Measurements from ENCODE around the gene GNGT2. TPM values are rescaled to one million over a fixed set of nuclear protein-coding genes. Genes with fewer than 3 reads are reported as not detected.
"Not testable (repeated sequence)": the region's sequence is repeated elsewhere in the genome, so short reads cannot be mapped to it uniquely, and the experiment has no call there.

GNGT2 gene
- polyA plus RNA-seq, 4 donors = 1.9 to 3.5 (median 3.0) TPM; not detected in 1

DNA sequence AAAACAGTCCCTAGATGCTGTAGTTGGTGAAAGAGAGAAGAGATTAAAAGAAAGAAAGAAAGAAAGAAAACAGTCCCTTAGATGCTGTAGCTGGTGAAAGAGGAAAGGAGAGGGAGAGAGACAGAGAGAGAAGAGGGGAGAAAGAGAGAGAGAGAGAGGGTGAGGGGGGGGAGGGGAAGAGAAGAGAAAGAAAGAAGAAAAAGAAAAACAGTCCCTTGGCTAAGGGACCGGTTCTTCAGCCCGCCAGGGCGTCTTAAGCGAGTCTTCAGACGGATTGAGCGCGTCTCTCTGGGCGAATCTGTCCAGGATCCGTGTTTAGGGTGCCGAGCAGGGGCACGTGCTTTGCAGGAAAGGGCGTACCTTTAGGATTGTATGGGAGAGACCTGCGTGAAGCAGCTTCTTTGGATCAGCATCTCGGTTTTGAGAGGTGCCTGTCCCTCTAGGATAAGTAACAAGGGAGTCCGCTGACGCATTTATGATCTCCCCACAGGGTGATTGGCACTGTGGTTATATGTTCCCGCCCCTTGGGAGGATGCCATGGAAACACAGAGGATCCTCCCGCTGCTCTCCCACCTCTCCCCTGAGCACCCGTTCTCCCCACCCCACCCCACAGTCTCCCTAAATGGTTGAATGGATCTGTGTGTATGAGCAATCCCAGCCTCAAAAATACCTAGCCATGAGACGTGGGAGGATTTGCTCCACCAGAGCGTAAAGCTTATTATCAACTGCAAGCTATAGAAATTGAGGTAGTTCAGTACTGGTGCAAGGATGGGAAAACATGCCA is 16.7 kb downstream of the GNGT2 start:
- Histone ChIP-seq H3K4me3 (ENCODE audit: low read depth in 1 of 3, low read length in 3 of 3) (peak overlapping the region in 2 of 3 donors; percentile 8 to 96), H3K4me1 (ENCODE audit: control insufficient read depth in 3 of 3, insufficient read depth in 2 of 3, low read depth in 1 of 3, low read length in 2 of 3) (peaks cover 0 to 7% (median 0%) of the 10 kb centered on the region in 3 donors), H3K9me3 (ENCODE audit: control insufficient read depth in 2 of 2, insufficient read depth in 1 of 2, low read depth in 1 of 2, low read length in 1 of 2) (no peaks in the 10 kb centered on the region), H3K27me3 (ENCODE audit: control insufficient read depth in 3 of 3, insufficient read depth in 3 of 3, low read length in 3 of 3) (peaks cover 0 to 3% (median 0%) of the 10 kb centered on the region in 3 donors), H3K27ac (ENCODE audit: low read depth in 1 of 3, low read length in 2 of 3) (peak overlapping the region in 2 of 3 donors; percentile 18 to 97), H3K36me3 (ENCODE audit: control insufficient read depth in 3 of 3, insufficient read depth in 2 of 3, low read depth in 1 of 3, low read length in 3 of 3) (no peaks in the 10 kb centered on the region)
- no peak for FAIRE-seq
- DNase-seq = peak in 1 of 2 donors; percentile 78
- 8 to 11% (median 8%) methylated on average over 21 of the region's 21 CpGs for WGBS, 3 donors

DNA sequence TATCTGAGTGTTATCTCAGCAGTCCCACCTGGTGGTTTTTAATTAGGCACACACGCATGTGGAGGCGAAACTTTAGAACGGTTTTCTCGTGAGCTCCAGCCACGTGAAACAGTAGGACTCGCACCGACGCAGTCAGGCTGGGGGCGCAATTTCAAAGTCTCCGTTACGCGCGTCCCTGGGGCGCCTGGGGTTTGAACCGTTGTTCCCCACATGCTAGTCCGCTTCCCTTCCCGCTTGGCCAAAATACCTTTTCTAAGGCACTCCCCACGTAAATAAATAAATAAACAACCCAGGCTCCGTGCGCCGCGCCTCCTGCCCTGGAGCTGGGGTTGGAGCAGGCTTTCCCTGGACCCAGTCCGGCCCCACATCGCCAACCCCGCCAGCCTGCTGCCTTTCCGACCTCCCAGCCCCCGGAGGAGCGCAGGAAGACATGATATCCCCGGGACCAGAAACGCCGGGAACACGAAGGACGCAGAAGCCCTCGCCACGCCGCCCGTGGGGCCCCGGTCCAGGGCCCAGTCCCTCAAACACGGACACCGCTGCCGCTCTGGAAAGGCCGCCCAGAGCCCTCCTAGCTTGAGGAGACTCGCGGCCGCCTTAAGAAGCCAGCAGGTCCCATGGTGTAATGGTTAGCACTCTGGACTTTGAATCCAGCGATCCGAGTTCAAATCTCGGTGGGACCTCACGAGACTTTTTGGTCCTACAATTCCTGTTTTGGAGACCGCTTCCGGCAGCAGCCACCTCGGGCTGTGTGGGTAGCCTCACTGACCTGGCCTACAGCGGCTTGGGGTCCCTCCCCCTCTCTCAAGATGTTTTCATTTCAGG is 18.2 kb downstream of the GNGT2 start:
- 0 to 1% (median 0%) methylated on average over 50 to 53 of the region's 53 CpGs for WGBS, 3 donors
- peak; percentile 90 to 95 for DNase-seq
- Histone ChIP-seq H3K4me1 (ENCODE audit: control insufficient read depth in 3 of 3, insufficient read depth in 2 of 3, low read depth in 1 of 3, low read length in 2 of 3) (peaks cover 0 to 7% (median 0%) of the 10 kb centered on the region in 3 donors), H3K9me3 (ENCODE audit: control insufficient read depth in 2 of 2, insufficient read depth in 1 of 2, low read depth in 1 of 2, low read length in 1 of 2) (no peaks in the 10 kb centered on the region), H3K4me3 (ENCODE audit: low read depth in 1 of 3, low read length in 3 of 3) (peak overlapping the region; percentile 71 to 96 (median 73)), H3K27me3 (ENCODE audit: control insufficient read depth in 3 of 3, insufficient read depth in 3 of 3, low read length in 3 of 3) (peaks cover 0 to 3% (median 0%) of the 10 kb centered on the region in 3 donors), H3K27ac (ENCODE audit: low read depth in 1 of 3, low read length in 2 of 3) (peak overlapping the region; percentile 92 to 98 (median 97)), H3K36me3 (ENCODE audit: control insufficient read depth in 3 of 3, insufficient read depth in 2 of 3, low read depth in 1 of 3, low read length in 3 of 3) (no peaks in the 10 kb centered on the region)
- FAIRE-seq = no peak

DNA sequence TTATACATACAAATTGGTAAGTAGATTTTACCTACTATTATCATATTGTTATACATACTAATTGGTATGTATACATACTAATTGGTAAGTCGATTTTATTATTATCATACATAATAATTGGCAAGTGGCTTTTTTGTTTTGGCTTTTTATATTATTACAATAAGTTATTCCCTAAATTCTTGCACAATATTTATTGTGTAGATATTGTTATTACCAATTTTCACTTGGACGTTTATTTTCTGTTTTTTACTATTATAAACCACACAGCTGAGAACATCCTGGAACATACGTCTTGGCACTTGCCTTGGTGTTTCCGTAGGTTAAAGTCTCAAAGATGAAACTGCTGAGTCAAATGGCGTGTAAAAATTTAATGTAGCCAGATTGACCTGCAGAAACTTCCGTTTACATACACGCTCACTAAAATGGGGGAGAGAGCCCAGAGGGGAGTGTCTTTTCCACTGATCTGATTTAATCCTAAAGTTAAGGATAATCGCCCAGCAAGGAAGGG is 18.9 kb downstream of the GNGT2 start:
- peaks cover 0 to 3% (median 0%) of the 10 kb centered on the region in 3 donors for H3K27me3 ChIP-seq (ENCODE audit: control insufficient read depth in 3 of 3, insufficient read depth in 3 of 3, low read length in 3 of 3)
- H3K4me3 ChIP-seq (ENCODE audit: low read depth in 1 of 3, low read length in 3 of 3) = peak overlapping the region; percentile 71 to 96 (median 73)
- no peaks in the 10 kb centered on the region for H3K36me3 ChIP-seq (ENCODE audit: control insufficient read depth in 3 of 3, insufficient read depth in 2 of 3, low read depth in 1 of 3, low read length in 3 of 3)
- H3K27ac ChIP-seq (ENCODE audit: low read depth in 1 of 3, low read length in 2 of 3) = peak overlapping the region; percentile 92 to 98 (median 97)
- 0 to 5% (median 2%) methylated on average over 8 of the region's 8 CpGs for WGBS, 3 donors
- no peaks in the 10 kb centered on the region for H3K9me3 ChIP-seq (ENCODE audit: control insufficient read depth in 2 of 2, insufficient read depth in 1 of 2, low read depth in 1 of 2, low read length in 1 of 2)
- no peak for FAIRE-seq
- peaks cover 0 to 7% (median 0%) of the 10 kb centered on the region in 3 donors for H3K4me1 ChIP-seq (ENCODE audit: control insufficient read depth in 3 of 3, insufficient read depth in 2 of 3, low read depth in 1 of 3, low read length in 2 of 3)
- peak in 1 of 2 donors; percentile 81 for DNase-seq

DNA sequence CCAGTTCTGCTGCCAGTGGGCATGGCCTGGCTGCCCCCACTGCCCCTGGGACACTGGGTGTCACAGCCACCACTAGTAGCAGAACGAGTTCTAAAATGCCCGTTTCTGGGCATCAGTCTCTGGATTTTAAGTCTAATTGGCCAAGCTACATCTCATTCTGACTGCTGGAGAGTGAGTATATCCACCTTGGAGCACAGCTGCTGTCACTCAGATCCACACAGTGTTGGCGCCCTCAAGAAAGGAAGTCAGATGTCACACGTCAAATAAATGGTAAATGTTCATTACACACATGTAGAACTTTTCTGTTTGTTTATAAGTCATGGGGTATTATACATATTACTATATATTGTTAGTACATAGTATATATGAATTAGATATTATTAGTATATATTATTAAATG is 19.4 kb downstream of the GNGT2 start:
- Histone ChIP-seq H3K27me3 (ENCODE audit: control insufficient read depth in 3 of 3, insufficient read depth in 3 of 3, low read length in 3 of 3) (peaks cover 0 to 3% (median 0%) of the 10 kb centered on the region in 3 donors), H3K9me3 (ENCODE audit: control insufficient read depth in 2 of 2, insufficient read depth in 1 of 2, low read depth in 1 of 2, low read length in 1 of 2) (peaks cover 0 to under 1% of the 10 kb centered on the region in 2 donors), H3K4me1 (ENCODE audit: control insufficient read depth in 3 of 3, insufficient read depth in 2 of 3, low read depth in 1 of 3, low read length in 2 of 3) (peaks cover 0 to 7% (median 0%) of the 10 kb centered on the region in 3 donors), H3K4me3 (ENCODE audit: low read depth in 1 of 3, low read length in 3 of 3) (no peak overlapping the region), H3K27ac (ENCODE audit: low read depth in 1 of 3, low read length in 2 of 3) (peak overlapping the region in 1 of 3 donors; percentile 58), H3K36me3 (ENCODE audit: control insufficient read depth in 3 of 3, insufficient read depth in 2 of 3, low read depth in 1 of 3, low read length in 3 of 3) (no peaks in the 10 kb centered on the region)
- FAIRE-seq (no peak), DNase-seq (no peak)
- 40 to 60% (median 53%) methylated on average over 4 of the region's 4 CpGs for WGBS, 3 donors

DNA sequence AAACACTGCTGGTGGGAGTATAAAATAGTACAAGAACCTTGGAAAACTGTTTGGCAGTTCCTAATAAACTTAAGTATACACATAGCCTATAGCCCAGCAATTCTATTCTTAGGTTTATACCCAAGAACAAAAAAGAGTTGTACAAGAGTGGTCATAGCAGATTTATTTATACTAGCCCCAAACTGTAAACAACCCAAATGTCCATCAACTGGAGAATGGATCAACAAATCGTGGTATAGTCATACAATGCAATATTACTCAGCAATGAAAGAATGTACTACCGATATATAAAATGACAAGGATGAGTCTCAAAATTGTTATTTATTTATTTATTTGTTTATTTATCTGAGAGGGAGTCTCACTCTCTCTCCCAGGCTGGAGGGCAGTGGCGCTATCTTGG is 23.1 kb downstream of the GNGT2 start:
- no peak overlapping the region for H3K27ac ChIP-seq (ENCODE audit: low read depth in 1 of 3, low read length in 2 of 3)
- peaks cover 1 to 30% of the 10 kb centered on the region in 2 donors for H3K9me3 ChIP-seq (ENCODE audit: control insufficient read depth in 2 of 2, insufficient read depth in 1 of 2, low read depth in 1 of 2, low read length in 1 of 2)
- WGBS, 3 donors = 84 to 97% (median 96%) methylated on average over 3 of the region's 3 CpGs
- no peaks in the 10 kb centered on the region for H3K36me3 ChIP-seq (ENCODE audit: control insufficient read depth in 3 of 3, insufficient read depth in 2 of 3, low read depth in 1 of 3, low read length in 3 of 3)
- DNase-seq (no peak), FAIRE-seq (no peak)
- H3K4me3 ChIP-seq (ENCODE audit: low read depth in 1 of 3, low read length in 3 of 3) = no peak overlapping the region
- H3K4me1 ChIP-seq (ENCODE audit: control insufficient read depth in 3 of 3, insufficient read depth in 2 of 3, low read depth in 1 of 3, low read length in 2 of 3) = no peaks in the 10 kb centered on the region
- H3K27me3 ChIP-seq (ENCODE audit: control insufficient read depth in 3 of 3, insufficient read depth in 3 of 3, low read length in 3 of 3) = no peaks in the 10 kb centered on the region

DNA sequence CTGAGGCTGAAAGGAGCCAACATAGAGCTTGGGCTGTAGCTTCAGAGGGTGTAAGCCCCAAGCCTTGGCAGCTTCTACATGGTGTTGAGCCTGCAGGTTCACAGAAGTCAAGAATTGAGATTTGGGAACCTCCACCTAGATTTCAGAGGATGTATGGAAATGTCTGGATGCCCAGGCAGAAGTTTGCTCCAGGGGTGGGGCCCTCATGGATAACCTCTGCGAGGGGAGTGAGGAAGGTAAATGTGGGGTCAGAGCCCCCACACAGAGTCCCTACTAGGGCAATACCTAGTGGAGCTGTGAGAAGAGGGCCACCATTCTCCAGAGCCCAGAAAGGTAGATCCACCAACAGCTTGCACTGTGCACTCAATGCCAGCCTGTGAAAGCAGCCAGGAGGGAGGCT is 25.0 kb downstream of the GNGT2 start:
- not testable (repeated sequence) for H3K27ac ChIP-seq (ENCODE audit: low read depth in 1 of 3, low read length in 2 of 3); H3K36me3 ChIP-seq (ENCODE audit: control insufficient read depth in 3 of 3, insufficient read depth in 2 of 3, low read depth in 1 of 3, low read length in 3 of 3)
- 89 to 100% (median 93%) methylated on average over 1 of the region's 1 CpG for WGBS, 3 donors

DNA sequence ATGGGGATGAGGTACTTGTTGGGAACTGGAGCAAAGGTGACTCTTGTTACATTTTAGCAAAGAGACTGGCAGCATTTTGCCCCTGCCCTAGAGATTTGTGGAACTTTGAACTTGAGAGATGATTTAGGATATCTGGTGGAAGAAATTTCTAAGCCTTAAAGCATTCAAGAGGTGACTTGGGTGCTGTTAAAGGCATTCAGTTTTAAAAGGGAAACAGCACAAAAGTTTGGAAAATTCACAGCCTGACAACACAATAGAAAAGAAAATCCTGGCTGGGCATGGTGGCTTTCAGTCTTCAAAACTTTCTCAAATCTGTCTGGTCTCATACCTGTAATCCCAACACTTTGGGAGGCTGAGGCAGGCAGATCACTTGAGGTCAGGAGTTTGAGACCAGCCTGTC is 25.9 kb downstream of the GNGT2 start:
- not testable (repeated sequence) for H3K27ac ChIP-seq (ENCODE audit: low read depth in 1 of 3, low read length in 2 of 3); H3K27me3 ChIP-seq (ENCODE audit: control insufficient read depth in 3 of 3, insufficient read depth in 3 of 3, low read length in 3 of 3); H3K4me3 ChIP-seq (ENCODE audit: low read depth in 1 of 3, low read length in 3 of 3); H3K36me3 ChIP-seq (ENCODE audit: control insufficient read depth in 3 of 3, insufficient read depth in 2 of 3, low read depth in 1 of 3, low read length in 3 of 3); FAIRE-seq; H3K4me1 ChIP-seq (ENCODE audit: control insufficient read depth in 3 of 3, insufficient read depth in 2 of 3, low read depth in 1 of 3, low read length in 2 of 3); DNase-seq
- peaks cover 1 to 33% of the 10 kb centered on the region in 2 donors for H3K9me3 ChIP-seq (ENCODE audit: control insufficient read depth in 2 of 2, insufficient read depth in 1 of 2, low read depth in 1 of 2, low read length in 1 of 2)

More for the DNA sequence above, 25.0 kb downstream of the GNGT2 start:
- not testable (repeated sequence) for H3K4me3 ChIP-seq (ENCODE audit: low read depth in 1 of 3, low read length in 3 of 3); H3K4me1 ChIP-seq (ENCODE audit: control insufficient read depth in 3 of 3, insufficient read depth in 2 of 3, low read depth in 1 of 3, low read length in 2 of 3); H3K27me3 ChIP-seq (ENCODE audit: control insufficient read depth in 3 of 3, insufficient read depth in 3 of 3, low read length in 3 of 3); FAIRE-seq; DNase-seq
- H3K9me3 ChIP-seq (ENCODE audit: control insufficient read depth in 2 of 2, insufficient read depth in 1 of 2, low read depth in 1 of 2, low read length in 1 of 2) = peaks cover 1 to 31% of the 10 kb centered on the region in 2 donors

DNA sequence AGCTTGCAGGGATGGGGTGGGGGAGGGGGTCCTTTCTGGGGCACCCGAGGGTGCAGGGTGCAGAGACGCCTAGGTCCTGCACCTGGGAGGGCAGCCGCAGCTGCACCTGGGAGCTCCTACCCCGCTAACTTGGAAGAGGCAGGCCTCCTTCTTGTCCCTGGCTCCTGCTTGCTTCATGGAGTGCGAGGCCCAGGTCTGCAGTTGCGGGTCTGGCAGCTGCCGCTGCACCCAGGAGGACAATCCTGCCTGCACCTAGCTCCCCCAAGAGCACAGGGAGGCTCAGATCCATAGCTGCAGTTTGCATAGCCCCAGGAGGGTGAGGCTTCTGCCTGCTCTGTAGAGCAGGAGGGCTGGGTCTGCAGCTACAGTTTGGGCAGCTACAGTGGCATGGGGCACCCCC is 26.6 kb downstream of the GNGT2 start:
- Histone ChIP-seq H3K9me3 (ENCODE audit: control insufficient read depth in 2 of 2, insufficient read depth in 1 of 2, low read depth in 1 of 2, low read length in 1 of 2) (peaks cover 1 to 33% of the 10 kb centered on the region in 2 donors), H3K27me3 (ENCODE audit: control insufficient read depth in 3 of 3, insufficient read depth in 3 of 3, low read length in 3 of 3) (no peaks in the 10 kb centered on the region), H3K4me3 (ENCODE audit: low read depth in 1 of 3, low read length in 3 of 3) (no peak overlapping the region), H3K36me3 (ENCODE audit: control insufficient read depth in 3 of 3, insufficient read depth in 2 of 3, low read depth in 1 of 3, low read length in 3 of 3) (no peaks in the 10 kb centered on the region), H3K27ac (ENCODE audit: low read depth in 1 of 3, low read length in 2 of 3) (no peak overlapping the region), H3K4me1 (ENCODE audit: control insufficient read depth in 3 of 3, insufficient read depth in 2 of 3, low read depth in 1 of 3, low read length in 2 of 3) (no peaks in the 10 kb centered on the region)
- no peak for DNase-seq
- WGBS, 3 donors = 87 to 96% (median 89%) methylated on average over 7 of the region's 7 CpGs
- no peak for FAIRE-seq

Data from small intestine (tissue), 7 donors.